Endothelial cell of coronary artery (primary cell): ENCODE measurements around the gene NR5A2. TPM values are rescaled to one million over a fixed set of nuclear protein-coding genes. Genes with fewer than 3 reads are reported as not detected.

Source experiments
- total RNA-seq: library from RNA; depleted of rRNA; stranded (reverse); fragments of >200 nt; gene quantifications from 2 replicates; pipeline ENCODE4 v1.2.3, GENCODE V29; 2014

Gene NR5A2
- total RNA-seq = 8.8 and 35.0 TPM in 2 replicates

GRCh38 chr1:200027264-200027823, at the start of gene NR5A2:
Gene NR5A2, plus strand, starts transcription at chr1:200027710. Its CDS starts 138 bp downstream, at chr1:200027848.

